GM19452 (cell line): ENCODE measurements around the gene TCAP.

Source experiments
- ATAC-seq: cut with Tn5 transposase; IDR thresholded peaks from one replicate; pipeline ENCODE4 v1.9.1; 2021; ENCODE audit not compliant: unreplicated experiment

TCAP gene

DNA sequence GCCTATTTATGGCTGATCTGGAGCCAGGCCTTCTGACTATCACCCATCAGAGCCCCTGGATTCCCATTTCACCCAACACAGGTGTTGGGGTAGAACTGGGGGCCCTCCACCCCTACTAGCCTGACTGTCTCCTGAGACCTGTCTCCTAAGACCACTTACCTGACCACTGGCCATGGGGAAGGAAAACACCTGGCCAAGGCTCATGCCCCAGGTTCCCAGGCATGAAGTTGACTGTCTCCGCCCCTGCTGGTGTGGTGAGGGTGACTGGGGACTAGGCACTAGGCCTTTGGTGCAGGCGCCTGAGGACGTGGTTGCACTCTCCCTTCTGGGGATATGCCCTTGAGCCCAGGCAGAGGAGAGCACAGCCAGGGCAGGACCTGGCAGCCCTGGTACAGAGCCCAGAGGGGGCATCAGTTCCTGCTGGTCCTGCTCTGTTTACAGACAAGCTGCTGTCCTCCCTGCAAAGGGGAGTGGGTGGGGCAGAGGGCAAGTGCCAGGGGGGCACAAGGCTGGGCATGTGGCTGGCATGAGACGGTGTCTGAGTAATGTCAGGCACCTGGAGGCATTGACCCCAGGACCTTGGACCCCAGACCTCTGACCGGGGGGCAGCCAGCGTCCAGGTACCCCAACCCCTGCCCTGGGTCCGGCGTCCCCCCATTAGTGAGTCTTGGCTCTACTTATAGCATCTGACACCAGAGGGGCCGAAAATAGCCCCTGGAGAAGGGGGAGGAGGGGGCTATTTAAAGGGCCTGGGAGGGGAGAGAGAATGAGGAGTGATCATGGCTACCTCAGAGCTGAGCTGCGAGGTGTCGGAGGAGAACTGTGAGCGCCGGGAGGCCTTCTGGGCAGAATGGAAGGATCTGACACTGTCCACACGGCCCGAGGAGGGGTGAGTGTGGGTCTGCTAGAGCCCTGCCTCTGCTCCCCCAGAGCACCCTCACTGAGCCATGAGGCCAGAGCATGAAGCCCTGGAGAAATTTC lies at the start of gene TCAP:
TCAP (plus strand) TSS at position 769 of the 981 bp plus-strand sequence; CDS start at position 780, 11 bp downstream.
- no peak for ATAC-seq

GRCh38 chr17:39615434-39615833 lies 49.7 kb upstream of the TCAP start:
- no peak for ATAC-seq

GRCh38 chr17:39617100-39617445 lies 48.1 kb upstream of the TCAP start:
- ATAC-seq, result no peak

GRCh38 chr17:39617446-39618245 lies 47.5 kb upstream of the TCAP start:
- ATAC-seq, result no peak

- no peak for ATAC-seq
Observed at GRCh38 chr17:39618246-39618913, 46.8 kb upstream of the TCAP start.

DNA sequence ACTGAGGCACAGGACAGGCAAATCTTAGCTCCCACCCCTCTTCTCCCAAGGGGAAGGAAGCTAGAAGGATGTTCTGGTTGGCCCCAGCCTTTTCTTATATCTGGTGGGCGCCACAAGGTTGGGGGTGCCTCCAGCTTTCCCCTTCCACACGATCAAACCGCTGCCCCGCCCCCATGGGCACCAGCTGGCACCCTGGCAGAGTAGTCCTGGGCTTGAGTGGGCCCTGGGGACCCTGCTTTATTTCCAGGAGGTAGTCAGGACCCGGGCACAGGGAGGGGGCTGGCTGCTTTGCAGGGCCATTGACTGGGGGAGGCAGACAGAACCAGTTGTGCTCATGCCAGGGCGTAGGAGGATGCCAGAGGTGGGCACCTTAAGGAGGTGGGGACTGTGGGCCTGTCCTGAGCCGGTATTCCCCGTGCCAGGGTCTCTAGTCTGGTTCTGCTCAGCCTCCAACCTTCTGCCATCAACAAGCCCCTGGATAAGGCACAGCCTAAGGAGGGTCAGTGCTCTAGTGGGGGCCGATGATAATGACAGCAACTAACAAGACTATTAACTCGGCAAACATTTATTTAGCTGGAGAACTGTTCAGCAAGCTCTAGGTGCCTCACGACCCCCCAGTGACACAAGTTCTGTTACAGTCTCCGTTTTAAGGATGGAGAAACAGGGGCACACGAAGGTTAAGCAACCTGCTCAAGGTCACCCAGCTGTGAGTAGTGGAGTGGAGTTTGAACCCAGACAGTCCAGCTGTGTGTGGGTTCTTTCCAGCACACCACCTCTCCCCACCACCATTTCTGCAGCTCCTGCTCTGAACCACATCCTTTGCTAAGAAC lies 46.0 kb upstream of the TCAP start:
- no peak for ATAC-seq

DNA sequence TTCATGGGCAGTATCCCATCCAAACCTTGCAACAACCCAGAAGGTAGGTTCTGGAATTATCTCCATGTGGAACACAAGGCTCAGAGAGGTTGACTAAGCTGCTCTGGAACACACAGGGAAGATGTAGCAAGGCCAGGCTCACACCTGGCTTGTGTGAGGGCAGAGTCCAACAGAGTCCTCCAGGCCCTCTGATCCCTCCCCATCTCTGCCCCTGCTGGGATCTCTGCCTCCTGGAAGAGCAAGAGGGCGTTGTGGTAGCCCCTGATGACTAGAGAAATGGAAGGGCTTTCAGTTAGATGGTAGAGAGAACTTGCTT lies 45.4 kb upstream of the TCAP start:
- ATAC-seq, result no peak

GRCh38 chr17:39621523-39622379 lies 43.4 kb upstream of the TCAP start:
- peak; percentile 54 for ATAC-seq

GRCh38 chr17:39622380-39623006 lies 42.7 kb upstream of the TCAP start:
- peak; percentile 47 for ATAC-seq

DNA sequence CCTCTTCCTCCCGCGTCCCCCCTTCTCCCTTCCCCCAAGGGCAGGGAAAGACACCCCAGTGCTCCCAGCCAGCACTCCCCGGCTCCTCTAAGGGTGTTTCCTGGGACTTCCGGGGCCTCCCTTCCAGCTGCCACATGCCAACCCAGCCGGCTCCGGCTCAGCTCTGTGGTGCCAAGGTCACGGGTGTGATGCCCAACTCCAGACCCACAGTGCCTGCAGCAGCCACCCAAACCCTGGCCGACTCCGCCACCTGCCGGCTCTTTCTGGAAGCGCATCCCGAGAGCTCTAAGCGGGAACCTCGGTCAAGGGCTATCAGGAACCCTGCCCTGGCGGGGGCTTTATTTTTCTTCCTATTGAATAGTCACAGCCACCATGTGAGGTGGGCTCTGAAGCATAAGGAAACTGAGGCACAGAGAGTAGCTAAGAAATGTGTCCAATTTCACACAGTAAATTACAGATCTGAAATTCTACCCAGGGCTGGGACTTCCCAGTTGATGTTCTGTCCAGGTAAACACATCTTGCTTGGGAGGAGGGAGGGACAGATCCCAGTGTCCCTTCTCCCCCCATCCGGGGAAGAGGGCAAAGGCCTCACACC lies 41.7 kb upstream of the TCAP start:
- no peak for ATAC-seq

- ATAC-seq, result no peak
Observed at GRCh38 chr17:39624313-39624712, 40.8 kb upstream of the TCAP start.

- ATAC-seq, result no peak
Observed at GRCh38 chr17:39625198-39625785, 39.9 kb upstream of the TCAP start.

DNA sequence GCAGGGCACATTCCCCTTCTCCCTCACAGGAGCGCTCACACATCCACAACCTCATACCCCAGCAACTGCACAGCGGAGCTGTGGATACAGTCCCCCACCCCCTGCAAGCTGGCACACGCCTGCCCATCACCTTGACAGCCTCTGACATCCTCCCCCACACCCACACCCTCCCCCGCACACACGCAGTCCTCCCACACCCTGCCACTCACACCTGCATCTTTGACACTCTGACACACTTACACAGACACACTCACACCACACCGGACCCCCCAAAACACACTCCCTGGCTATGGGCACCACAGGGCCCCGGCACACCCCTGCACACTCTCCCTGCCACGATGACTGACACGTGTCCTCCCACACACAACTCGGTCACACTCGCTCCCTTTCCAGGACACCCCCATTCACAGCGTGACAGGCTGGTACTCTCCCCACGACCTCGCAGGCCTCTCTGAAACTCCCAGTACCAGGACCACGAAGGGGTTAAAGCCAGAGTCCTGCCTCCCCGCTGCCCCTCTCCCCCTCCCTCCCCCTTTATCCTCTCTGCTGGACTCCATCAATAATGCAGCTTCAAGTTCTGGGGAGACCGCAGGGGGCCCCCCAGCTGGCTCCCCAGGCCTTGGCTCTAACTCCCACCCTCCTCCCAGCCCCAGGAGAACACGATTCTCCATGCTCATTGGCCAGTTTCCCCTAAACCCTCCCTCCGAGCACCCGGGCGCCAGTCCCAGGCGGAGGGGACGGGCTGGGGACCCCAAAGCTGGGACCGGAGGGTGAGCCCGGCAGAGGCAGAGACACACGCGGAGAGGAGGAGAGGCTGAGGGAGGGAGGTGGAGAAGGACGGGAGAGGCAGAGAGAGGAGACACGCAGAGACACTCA lies 38.7 kb upstream of the TCAP start, which contains the start of gene PPP1R1B:
PPP1R1B (plus strand) TSS at position 782 of the 876 bp plus-strand sequence. CDS start 441 bp downstream, outside the sequence.
- ATAC-seq, result no peak

DNA sequence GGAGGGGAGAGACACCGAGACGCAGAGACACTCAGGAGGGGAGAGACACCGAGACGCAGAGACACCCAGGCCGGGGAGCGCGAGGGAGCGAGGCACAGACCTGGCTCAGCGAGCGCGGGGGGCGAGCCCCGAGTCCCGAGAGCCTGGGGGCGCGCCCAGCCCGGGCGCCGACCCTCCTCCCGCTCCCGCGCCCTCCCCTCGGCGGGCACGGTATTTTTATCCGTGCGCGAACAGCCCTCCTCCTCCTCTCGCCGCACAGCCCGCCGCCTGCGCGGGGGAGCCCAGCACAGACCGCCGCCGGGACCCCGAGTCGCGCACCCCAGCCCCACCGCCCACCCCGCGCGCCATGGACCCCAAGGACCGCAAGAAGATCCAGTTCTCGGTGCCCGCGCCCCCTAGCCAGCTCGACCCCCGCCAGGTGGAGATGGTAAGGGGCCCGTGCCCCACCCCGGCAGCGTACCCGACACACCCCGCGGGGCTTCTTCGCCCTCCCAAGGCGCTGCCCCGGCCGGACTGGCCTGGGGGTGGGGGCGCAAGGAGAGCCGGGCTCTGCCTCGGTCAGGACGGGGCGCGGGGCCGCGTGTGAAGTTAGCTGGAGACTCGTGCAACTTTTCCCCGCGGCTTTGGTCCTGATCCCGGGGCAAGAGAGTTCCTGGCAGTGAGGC lies 38.0 kb upstream of the TCAP start:
- no peak for ATAC-seq

GRCh38 chr17:39627712-39628516 lies 37.2 kb upstream of the TCAP start:
- no peak for ATAC-seq
